ENCODE results near the gene ZNF80.

Gene ZNF80

GRCh38 chr3:114219741-114220140 is 17.6 kb downstream of the ZNF80 start:
- no peak for DNase-seq

DNA sequence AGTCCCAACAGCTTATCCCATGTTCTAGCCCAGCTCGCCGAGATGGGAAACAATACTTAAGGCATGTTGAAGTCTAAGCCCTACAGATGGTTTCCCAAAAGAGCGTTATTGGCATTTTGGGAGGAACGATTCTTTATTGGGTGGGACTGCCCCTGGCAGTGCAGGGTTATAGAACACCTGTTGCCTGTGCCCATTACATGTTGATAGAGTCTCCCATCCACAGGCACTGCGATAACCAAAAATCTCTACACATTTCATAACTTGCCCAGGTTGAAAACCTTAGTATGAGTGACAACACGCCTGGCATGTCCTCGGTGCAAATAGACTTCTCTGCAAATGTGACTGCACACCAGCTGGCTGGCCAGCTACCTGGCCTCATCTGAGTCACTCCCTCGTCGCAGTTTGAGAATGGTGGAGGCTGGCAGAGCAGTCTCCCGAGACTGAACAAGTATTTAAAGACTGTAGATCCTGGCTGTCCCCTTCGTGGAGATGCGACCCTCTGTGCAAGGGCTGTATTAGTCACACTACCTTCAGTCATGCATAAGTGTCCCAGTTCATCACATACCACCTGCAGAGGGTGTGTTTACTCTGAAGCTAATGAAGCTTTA is 18.7 kb downstream of the ZNF80 start:
- no peak for DNase-seq

GRCh38 chr3:114218006-114218405 is 19.4 kb downstream of the ZNF80 start:
- DNase-seq = no peak

GRCh38 chr3:114217266-114217665 is 20.1 kb downstream of the ZNF80 start:
- no peak for DNase-seq

GRCh38 chr3:114216186-114216970 is 21.0 kb downstream of the ZNF80 start:
- no peak for DNase-seq

GRCh38 chr3:114214542-114215341 is 22.6 kb downstream of the ZNF80 start:
- DNase-seq = no peak

DNA sequence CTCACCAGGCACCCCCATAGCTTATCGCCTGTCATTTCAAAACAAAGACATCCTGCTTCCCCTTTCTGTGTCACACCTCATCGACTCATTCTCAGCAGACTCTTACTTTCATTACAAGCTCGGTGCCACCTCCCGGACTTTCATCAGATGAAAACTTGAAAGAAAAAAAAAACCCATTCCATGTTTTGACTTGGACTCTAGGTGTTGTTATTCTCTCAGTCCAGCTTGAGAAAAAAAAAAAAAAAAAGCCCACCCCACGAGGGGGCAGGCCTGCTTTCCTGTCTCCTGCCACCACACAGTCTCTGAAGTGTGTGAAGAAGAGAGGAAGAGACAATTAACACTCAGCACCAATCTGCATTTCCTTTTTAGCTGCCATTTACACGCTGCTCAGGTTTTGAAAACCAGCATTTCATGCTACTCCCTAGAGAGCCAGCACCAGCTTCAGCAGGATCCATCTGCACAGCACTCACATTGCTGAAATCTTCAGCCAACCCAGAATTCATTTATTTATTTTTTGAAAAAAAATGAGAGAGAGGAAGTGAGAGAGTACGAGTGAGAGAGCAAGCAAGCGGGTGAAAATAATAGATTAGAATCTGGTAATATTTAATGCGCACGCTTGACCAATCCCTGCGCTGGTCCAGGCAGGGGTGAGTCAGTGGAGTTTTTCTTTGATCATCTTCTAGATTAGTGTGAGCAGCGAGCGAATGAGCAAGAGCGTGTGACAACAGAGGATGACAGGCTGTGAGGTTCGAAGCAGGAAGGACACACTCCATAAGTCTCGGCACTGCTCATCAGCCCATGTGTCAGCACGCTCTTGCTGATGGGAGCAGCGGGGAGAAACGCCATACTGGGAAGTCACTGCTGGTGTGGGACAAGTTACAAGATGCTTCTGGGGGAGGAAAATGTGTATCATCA is 23.5 kb downstream of the ZNF80 start:
- peak in 2 of 56 donors; percentile 3 to 13 for DNase-seq

DNA sequence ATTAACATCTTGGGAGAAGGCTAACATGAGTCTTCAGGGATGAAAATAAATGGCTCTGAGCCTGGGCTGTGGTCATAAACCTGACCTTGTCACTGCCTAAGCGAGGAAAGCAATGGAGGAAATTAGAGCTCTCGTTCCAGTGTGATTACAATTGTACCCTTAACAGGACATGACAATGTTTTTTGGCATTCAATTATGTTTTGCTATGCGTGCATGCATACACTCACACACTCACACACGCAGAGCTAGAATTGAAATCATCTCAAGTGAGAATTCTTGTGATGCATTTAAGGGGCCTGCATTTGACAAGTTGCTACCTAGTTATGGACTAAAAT is 24.1 kb downstream of the ZNF80 start:
- no peak for DNase-seq

GRCh38 chr3:114212646-114213045 is 24.7 kb downstream of the ZNF80 start:
- DNase-seq = no peak

GRCh38 chr3:114207768-114208167 is 29.6 kb downstream of the ZNF80 start:
- no peak for DNase-seq

DNA sequence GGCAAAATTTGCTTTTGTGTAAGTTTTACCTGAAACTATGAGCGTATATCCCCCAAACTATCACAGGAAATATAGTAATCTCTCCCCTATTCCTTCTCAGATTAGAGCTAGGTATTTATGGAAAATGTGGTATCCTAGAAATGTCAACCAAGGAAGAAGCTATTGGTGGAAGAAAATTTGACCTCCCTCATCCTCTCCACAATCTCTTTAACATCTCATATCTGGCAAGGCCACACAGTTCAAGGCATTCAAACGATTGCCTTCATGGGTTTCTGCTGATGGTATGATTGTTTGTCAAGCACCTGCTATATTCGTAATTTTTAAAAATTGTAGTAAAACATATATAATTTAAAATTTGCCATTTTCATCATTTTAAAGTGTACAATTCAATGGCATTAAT is 31.0 kb downstream of the ZNF80 start:
- no peak for DNase-seq

- DNase-seq = no peak
These were observed 31.8 kb downstream of the ZNF80 start for GRCh38 chr3:114205541-114205940.

- no peak for DNase-seq
These were observed 42.6 kb downstream of the ZNF80 start for GRCh38 chr3:114194750-114195149.

DNA sequence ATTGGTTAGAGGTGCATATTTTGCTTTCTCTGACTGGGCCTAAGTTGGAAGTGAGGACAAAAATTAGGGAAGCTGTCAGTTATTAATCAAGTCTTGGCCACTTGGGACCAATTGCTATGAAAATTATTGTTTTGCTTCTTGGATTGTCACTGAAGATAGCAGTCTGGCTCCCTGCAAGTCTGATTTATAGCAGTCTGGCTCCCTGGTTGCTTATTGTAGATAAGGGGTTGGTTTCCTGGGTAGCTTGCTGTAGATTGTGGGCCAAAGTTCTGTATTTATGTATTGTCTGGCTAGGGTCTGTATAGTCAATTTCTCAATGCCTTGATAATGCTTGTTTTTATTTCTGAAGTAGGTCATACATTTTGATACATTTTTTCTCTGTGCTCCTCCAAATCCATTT is 45.2 kb downstream of the ZNF80 start:
- DNase-seq = no peak

DNA sequence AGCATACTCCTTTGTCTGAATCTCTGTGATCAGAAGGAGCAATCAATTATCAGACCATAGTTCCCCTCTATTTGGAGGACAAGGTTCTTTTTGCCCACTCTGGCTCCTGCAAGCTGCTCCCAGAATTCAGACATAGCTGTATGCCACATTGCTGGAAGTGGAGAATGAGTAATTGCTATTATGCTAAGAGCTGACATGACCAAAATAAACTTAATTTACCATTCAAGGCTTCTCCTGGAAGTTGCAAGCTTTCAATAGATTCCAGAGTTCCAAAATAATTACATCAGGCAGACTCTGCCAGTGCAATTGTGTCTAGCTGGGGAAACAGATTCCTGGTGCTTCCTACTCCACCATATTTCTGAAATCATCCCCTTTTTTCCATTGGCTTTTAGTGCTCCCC is 50.9 kb downstream of the ZNF80 start:
- DNase-seq = no peak

Data from nucleus accumbens (tissue), 56 donors.